ENCODE results near the gene NSMCE4A. TPM values are rescaled to one million over a fixed set of nuclear protein-coding genes. Genes with fewer than 3 reads are reported as not detected.
"Not testable (repeated sequence)": the region's sequence is repeated elsewhere in the genome, so short reads cannot be mapped to it uniquely, and the experiment has no call there.

NSMCE4A gene
- total RNA-seq, 1 donor from 2014 or later = 33.9 TPM

GRCh38 chr10:121988361-121989324, 13.6 kb upstream of the NSMCE4A start, which contains the start of gene TACC2:
Gene TACC2, plus strand, starts transcription at chr10:121989163. Its CDS starts 32,819 bp downstream, at chr10:122021982.
- ATAC-seq = peak; percentile 77

DNA sequence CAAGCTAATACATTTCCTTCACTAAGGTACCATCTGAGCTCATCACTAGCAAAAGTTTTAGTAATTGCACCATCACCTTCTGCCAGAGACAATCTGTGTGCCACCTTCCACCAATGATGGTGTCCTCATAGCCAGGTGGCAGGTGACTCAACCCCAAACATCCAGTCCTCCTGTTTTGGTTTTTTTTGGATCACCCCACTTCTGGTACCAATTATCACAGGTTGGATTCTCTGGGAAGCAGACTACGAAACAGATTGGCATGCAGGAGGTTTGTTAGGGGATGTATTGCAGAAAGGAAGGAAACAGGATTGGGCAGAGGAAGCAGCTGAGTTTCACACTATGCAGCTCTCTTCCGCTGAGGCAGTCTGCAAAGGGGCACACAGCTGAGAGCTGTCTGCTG, 9.4 kb upstream of the NSMCE4A start:
- no peak for ATAC-seq

GRCh38 chr10:121983852-121984251, 8.8 kb upstream of the NSMCE4A start:
- ATAC-seq = no peak

DNA sequence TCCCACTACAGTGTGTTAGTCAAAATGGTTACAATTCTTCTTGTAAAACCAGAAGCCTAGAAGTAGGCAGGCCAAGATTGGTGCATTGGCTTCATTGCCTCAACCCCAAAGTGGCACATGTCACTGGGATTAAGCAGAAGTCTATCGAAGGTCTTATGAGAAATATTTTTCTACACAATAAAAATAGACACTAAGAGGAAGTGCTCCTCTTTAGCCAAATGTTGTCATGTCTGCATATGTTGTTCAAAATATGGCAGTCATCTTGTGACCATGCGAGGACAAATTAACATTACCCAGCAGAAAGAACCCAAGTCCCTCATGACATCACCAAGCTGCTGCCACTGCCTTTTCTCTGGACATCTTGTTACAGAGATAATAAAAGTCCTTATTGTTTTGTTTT, 6.3 kb upstream of the NSMCE4A start:
- ATAC-seq = no peak

DNA sequence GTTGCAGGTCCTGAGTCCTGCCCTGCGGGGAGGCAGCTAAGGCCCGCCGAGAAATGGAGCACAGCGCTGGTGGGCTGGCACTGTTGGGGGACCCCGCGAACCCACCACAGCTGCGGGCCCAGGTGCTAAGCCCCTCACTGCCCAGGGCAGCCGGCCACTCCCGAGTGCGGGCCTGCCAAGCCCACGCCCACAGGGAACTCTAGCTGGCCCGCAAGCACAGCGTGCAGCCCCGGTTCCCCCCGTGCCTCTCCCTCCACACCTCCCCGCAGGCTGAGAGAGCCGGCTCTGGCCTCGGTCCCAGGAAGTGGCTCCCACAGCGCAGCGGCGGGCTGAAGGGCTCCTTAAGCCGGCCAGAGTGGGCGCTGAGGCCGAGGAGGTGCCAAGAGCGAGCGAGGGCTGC, 3.5 kb upstream of the NSMCE4A start:
- ATAC-seq = no peak

- no peak for ATAC-seq
Measured at GRCh38 chr10:121976607-121977006, 1.6 kb upstream of the NSMCE4A start.

GRCh38 chr10:121975295-121976086, 474 bp upstream of the NSMCE4A start:
- ATAC-seq = peak; percentile 39

DNA sequence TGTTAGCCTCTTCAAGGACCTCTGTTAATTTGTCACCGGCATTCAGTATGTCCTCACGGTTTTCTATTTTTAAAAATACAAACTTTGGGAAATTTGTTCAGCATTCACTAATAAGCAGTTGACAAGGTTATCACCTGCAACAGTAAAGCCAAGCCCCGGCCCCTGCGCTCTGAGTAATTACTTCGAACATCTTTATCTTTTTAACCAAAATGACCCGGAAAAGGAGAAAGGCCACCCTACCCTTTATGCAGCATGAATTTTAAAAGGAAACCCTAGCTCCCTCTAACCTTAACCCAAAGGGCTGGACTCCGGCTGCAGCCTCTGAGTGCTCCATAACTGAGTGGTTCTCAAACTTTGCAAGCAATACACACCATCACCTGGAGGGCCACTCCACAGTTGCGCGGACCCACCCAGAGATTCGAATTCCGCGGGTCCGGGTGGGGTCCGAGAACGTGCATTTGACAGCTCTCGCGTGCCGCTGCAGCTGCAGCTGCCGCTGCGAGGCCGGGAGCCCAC, 940 bp downstream of the NSMCE4A start:
- peak; percentile 44 for ATAC-seq

DNA sequence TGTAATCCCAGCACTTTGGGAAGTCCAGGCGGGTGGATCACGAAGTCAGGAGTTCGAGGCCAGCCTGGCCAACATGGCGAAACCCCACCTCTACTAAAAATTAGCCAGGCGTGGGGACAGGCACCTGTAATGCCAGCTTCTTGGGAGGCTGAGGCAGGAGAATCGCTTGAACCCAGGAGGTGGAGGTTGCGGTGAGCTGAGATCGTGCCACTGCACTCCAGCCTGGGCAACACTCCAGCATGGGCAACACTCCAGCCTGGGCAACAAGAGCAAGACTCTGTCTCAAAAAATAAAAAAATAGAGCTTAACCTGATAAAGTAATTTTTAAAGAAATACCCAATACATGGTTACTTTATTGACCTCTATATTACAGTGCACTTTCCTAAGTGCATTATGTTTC, 5.9 kb downstream of the NSMCE4A start:
- not testable (repeated sequence) for ATAC-seq

DNA sequence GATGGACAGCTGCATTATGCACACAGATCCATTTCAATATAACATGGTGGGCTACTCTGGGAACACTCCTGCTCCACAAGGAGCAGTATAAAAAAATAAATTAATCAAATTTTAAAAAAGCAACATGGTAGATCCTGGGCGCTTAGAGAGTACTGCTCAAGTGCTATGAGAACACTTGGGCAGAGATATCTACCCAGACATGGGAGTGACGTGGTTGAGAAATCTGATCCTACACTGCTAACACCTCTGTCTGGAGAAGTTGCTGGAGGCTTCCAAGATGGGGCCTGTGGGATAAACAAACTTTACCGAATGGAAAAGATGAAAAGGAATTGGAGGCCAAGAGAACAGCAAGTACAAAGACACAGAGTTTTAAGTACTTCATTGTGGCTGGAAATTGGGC, 9.0 kb downstream of the NSMCE4A start:
- ATAC-seq = no peak

DNA sequence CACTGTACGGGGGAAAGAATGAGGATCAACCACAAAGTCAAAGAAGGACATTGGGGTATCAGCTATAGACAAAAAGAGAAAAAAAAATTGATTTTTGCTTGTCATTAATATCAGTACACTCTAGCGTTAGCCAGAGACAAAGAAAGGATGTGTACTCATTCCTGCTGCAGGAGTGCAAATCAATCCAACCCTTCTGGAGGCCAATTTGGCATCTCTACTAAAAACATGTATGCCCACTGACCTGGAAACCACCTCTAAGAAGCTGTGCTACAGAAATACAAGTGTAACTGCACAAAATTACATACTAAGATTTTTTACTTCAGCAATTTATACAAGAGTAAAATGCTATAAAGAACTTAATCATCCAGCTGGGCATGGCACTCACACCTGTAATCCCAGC, 13.6 kb downstream of the NSMCE4A start:
- no peak for ATAC-seq

GRCh38 chr10:121959671-121960070, 15.3 kb downstream of the NSMCE4A start:
- ATAC-seq = no peak

DNA sequence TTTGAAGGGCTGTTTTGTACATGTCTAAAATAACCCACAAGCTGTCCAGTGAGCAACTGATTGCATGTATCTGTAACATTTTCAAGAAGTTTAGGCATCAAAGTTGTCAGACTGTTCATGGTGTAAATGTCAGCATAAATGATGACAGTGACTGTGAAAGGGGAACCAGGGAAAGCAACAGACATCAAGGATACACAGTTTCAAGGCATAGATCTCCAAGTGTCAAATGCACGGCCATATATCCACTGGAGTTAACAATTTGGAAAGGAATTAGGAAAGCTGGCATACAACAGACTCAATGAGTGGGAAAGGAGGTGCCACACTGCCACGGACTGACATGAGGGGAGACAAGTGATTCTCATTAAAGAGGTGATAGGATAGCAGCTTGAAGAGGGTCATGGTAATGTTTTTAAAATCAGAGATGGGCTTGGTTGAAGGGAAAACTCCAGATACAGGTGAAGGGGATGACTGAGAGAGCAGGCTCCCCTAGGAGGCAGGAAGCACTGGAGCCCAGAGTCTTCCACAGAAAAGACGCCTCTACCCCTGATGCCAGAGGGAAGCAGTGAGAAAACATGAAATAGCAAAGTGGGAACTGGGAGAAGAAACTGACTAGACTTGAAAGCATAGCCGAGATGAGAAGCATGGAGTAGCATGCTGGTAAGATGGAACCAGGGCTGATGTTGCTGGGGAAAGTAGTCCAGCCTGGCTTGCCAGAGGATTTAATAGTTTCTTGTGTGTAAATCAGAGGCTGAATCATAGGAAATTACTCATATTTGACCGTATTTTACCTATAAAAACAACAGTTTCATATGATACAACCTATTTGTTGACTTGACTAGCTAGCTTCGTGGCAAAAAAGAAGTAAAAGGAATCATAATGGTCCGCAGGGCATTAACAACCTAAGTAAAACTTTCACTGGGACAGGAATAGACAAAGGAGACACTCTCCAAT, 18.6 kb downstream of the NSMCE4A start:
- peak; percentile 68 for ATAC-seq

DNA sequence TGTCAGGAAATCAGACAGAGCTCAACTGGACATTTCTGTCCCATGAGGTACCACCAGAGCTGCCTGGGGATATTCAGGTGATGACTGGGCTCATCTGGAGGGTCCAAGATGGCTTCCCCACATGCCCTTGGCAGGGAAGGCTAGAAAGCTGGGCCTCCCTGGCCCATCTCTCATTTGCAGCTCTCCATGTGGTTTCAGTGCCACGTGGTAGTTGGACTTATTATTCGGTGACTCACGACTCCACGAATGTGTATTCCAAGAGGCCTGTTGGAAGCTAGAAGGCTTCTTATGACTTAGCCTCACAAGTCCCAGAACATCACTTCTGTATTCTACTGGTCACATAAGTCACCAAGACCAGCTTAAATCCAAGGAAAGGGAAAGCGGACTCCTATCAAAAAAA, 22.8 kb downstream of the NSMCE4A start:
- no peak for ATAC-seq

- ATAC-seq = no peak
Measured at GRCh38 chr10:121949451-121949850, 25.6 kb downstream of the NSMCE4A start.

DNA sequence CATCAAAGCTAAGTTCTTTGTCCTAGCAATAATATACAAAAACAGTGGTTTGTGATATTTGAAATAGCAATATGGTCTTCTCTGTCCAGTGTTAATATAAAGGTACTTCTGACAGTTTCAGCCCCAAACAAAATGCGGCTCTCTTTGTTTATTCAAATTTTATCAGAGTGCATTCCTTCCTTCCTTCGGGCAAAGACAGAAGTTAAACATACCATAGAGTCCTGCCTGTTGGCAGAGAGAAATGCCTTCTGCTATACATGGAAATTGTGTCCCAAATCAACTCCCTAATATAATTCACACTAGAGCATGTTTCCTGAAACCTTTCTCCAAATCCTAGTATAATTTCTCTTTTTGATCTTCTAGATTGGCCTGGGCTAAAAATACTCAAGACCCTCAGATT, 26.0 kb downstream of the NSMCE4A start:
- no peak for ATAC-seq

DNA sequence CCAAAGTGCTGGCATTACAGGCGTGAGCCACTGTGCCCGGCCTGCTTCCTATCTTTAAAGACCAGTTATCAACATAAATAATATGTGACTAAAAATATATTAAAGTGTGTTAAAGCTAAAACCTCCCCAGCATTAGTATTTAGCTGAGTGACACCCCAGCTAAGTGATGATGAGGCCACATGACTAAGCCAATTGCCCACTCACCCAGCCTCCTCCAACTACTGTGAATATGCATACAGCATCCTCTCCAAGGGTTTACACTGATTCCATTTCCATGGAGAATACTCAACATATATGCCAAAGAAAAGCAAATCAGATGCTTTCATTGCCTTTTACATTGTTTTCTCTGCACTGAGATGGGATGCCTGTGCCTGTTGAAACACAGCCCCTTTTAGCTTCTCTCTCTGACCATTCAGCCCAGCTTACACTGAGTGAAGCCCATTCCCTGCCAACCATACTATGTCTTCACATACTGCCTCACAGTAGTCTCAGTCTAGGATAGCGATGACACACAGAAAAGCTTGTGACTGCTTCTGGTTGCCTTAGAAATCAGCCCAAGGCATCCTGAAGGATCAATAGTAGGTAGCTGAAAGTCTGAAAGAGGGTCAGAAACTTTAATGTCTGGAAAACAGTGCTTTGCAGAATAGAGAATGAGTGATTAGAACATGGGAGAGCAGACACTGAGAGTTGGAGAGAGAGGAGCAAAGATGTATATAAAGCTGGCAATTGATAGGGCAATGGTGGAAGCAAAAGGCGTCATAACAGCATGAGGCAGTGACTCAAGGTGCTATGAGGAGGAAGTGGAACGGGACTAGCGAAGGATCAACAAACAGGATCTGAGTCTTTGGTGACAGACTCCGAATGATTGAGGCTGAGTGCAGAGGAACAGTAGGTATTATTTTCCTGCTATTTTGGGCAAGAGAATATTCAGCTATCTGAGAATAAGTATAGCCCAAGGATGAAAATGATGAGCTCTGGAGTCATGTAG, 27.4 kb downstream of the NSMCE4A start:
- peak; percentile 82 for ATAC-seq

GRCh38 chr10:121942749-121943416, 32.1 kb downstream of the NSMCE4A start:
- peak; percentile 59 for ATAC-seq

- ATAC-seq = no peak
Measured at GRCh38 chr10:121941532-121941931, 33.5 kb downstream of the NSMCE4A start.

DNA sequence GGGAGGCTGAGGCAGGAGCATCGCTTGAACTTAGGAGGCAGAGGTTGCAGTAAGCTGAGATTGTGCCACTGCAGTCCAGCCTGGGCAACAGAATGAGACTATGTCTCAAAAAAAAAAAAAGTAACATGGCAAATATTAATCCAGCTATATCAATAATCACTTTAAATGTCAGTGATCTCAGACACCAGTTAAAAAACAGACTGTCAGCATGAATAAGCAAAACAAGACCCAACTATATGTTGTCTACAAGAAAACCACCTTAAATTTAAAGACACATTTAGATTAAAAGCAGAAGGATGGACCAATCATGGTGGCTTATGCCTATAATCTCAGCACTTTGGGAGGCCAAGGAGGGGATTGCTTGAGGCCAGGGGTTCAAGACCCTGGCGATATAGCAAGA, 38.7 kb downstream of the NSMCE4A start:
- ATAC-seq = no peak

Measured in esophagus mucosa (tissue), 1 donor.